ENCODE measurements around the gene CPNE6.

DNA sequence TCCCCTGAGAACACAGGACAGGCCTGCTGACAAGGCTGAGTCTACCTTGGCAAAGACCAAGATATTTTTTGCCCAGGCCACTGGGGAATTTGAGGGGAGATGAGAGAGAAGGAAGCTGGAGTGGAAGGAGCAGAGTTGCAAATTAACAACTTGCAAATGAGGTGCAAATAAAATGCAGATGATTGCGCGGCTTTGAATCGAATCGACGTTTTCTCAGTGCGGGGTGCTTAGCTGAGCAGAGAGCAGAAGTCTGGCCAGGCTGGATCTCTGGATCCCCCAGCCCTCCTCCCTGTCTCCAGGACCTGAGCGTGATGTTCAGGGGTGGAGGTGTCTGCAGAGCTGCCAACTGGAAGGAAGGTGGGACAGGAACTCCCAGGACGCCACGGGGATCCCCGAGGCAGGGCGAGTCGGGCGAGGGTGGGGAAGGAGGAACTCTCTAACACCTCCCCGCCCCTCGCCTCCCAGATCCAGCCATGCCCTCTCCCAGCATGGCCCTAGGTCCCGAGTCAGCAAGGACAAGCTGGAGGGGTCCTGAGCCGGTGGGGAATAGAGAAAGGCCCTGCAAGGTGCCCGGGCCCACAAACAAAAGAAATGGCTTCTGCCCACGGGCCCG, 20.1 kb upstream of the CPNE6 start:
- TF ChIP-seq, protein P1, sequence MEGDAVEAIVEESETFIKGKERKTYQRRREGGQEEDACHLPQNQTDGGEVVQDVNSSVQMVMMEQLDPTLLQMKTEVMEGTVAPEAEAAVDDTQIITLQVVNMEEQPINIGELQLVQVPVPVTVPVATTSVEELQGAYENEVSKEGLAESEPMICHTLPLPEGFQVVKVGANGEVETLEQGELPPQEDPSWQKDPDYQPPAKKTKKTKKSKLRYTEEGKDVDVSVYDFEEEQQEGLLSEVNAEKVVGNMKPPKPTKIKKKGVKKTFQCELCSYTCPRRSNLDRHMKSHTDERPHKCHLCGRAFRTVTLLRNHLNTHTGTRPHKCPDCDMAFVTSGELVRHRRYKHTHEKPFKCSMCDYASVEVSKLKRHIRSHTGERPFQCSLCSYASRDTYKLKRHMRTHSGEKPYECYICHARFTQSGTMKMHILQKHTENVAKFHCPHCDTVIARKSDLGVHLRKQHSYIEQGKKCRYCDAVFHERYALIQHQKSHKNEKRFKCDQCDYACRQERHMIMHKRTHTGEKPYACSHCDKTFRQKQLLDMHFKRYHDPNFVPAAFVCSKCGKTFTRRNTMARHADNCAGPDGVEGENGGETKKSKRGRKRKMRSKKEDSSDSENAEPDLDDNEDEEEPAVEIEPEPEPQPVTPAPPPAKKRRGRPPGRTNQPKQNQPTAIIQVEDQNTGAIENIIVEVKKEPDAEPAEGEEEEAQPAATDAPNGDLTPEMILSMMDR (IDR thresholded peaks at IDR 0.05), result no peak
- no peak for TF ChIP-seq TEAD4 (IDR thresholded peaks at IDR 0.05; ENCODE audit: borderline replicate concordance, insufficient read depth)
- TF ChIP-seq RCOR1 (IDR thresholded peaks at IDR 0.05; ENCODE audit: low read length), result no peak
- no peak for TF ChIP-seq POLR2AphosphoS5 (IDR thresholded peaks at IDR 0.05; ENCODE audit: low read depth, low read length)
- TF ChIP-seq, protein P2, sequence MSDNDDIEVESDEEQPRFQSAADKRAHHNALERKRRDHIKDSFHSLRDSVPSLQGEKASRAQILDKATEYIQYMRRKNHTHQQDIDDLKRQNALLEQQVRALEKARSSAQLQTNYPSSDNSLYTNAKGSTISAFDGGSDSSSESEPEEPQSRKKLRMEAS (IDR thresholded peaks at IDR 0.05; ENCODE audit: low read depth), result no peak
- no peak for TF ChIP-seq RAD21 (IDR thresholded peaks at IDR 0.05; ENCODE audit: low read length)
- TF ChIP-seq EP300 (IDR thresholded peaks at IDR 0.05; ENCODE audit: borderline replicate concordance in 1 of 2, low read depth in 1 of 2, low read length in 1 of 2), result no peak
- no peak for TF ChIP-seq REST (IDR thresholded peaks at IDR 0.05; ENCODE audit: low read depth, low read length)
- TF ChIP-seq EZH2phosphoT487 (IDR thresholded peaks at IDR 0.05; ENCODE audit: borderline replicate concordance, low read depth), result no peak
- TF ChIP-seq, protein P3, sequence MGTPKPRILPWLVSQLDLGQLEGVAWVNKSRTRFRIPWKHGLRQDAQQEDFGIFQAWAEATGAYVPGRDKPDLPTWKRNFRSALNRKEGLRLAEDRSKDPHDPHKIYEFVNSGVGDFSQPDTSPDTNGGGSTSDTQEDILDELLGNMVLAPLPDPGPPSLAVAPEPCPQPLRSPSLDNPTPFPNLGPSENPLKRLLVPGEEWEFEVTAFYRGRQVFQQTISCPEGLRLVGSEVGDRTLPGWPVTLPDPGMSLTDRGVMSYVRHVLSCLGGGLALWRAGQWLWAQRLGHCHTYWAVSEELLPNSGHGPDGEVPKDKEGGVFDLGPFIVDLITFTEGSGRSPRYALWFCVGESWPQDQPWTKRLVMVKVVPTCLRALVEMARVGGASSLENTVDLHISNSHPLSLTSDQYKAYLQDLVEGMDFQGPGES (IDR thresholded peaks at IDR 0.05; ENCODE audit: low read depth, low read length), result no peak
- no peak for TF ChIP-seq TCF12 (IDR thresholded peaks at IDR 0.05)
- no peak for TF ChIP-seq RFX5 (IDR thresholded peaks at IDR 0.05; ENCODE audit: low read length)
- no peak for TF ChIP-seq JUND (IDR thresholded peaks at IDR 0.05)

Data from SK-N-SH (cell line).